ENCODE data around the gene SLA2. TPM values are rescaled to one million over a fixed set of nuclear protein-coding genes. Genes with fewer than 3 reads are reported as not detected.

Gene SLA2
- total RNA-seq, 1 experiment from 2014 or later, result 0.13 TPM

GRCh38 chr20:36646678-36647077 lies 682 bp upstream of the SLA2 start:
- DNase-seq (ENCODE audit: low read depth, low spot score) (no peak), ATAC-seq (no peak)
- in situ Hi-C loops (cut with HindIII; ENCODE audit: low pct_unique_long_range_greater_than_20kb, low sequenced_read_pairs), result no loop called here
- TF ChIP-seq POLR2AphosphoS5 (IDR thresholded peaks at IDR 0.05; ENCODE audit: low read depth, low read length) (no peak), REST (IDR thresholded peaks at IDR 0.05; ENCODE audit: insufficient read depth in 1 of 2, low read depth in 2 of 2, low read length in 1 of 2) (no peak), TCF7L2 (IDR thresholded peaks at IDR 0.05; ENCODE audit: low read depth, low read length) (no peak), SIN3A (IDR thresholded peaks at IDR 0.05; ENCODE audit: borderline replicate concordance, insufficient read depth, low read depth, low read length) (no peak)
- Histone ChIP-seq H3K36me3 (ENCODE audit: control insufficient read depth, insufficient read depth, low read length) (no peaks in the 10 kb centered on the region), H3K4me3 (ENCODE audit: low read depth in 2 of 2, low read length in 2 of 2) (no peak overlapping the region), H3K27ac (ENCODE audit: low read length) (no peak overlapping the region), H3K9me3 (ENCODE audit: control insufficient read depth, insufficient read depth, low read depth, low read length) (no peaks in the 10 kb centered on the region), H3K4me1 (ENCODE audit: control insufficient read depth, insufficient read depth, low read length) (peaks cover 9% of the 10 kb centered on the region), H3K27me3 (ENCODE audit: control insufficient read depth, insufficient read depth, low read length) (no peaks in the 10 kb centered on the region)
- BruUV-seq (replicated peaks), result no TSS peak
- ChIA-PET POLR2A (no interaction called here), CTCF (no interaction called here)
- intact Hi-C loops (cut with micrococcal nuclease; ENCODE audit: unreplicated experiment), result no loop called here

- no TSS peak for BruUV-seq (replicated peaks)
- DNase-seq (ENCODE audit: low read depth, low spot score) (no peak), ATAC-seq (no peak)
- Histone ChIP-seq H3K9me3 (ENCODE audit: control insufficient read depth, insufficient read depth, low read depth, low read length) (no peaks in the 10 kb centered on the region), H3K4me3 (ENCODE audit: low read depth in 2 of 2, low read length in 2 of 2) (no peak overlapping the region), H3K27ac (ENCODE audit: low read length) (no peak overlapping the region), H3K4me1 (ENCODE audit: control insufficient read depth, insufficient read depth, low read length) (peaks cover 9% of the 10 kb centered on the region), H3K27me3 (ENCODE audit: control insufficient read depth, insufficient read depth, low read length) (no peaks in the 10 kb centered on the region), H3K36me3 (ENCODE audit: control insufficient read depth, insufficient read depth, low read length) (no peaks in the 10 kb centered on the region)
- intact Hi-C loops (cut with micrococcal nuclease; ENCODE audit: unreplicated experiment), result no loop called here
- in situ Hi-C loops (cut with HindIII; ENCODE audit: low pct_unique_long_range_greater_than_20kb, low sequenced_read_pairs), result no loop called here
- ChIA-PET CTCF (no interaction called here), POLR2A (no interaction called here)
- TF ChIP-seq POLR2AphosphoS5 (IDR thresholded peaks at IDR 0.05; ENCODE audit: low read depth, low read length), result no peak
- TF ChIP-seq REST (IDR thresholded peaks at IDR 0.05; ENCODE audit: insufficient read depth in 1 of 2, low read depth in 2 of 2, low read length in 1 of 2), result no peak
Observed at GRCh38 chr20:36645353-36645752, 643 bp downstream of the SLA2 start.

- in situ Hi-C loops (cut with HindIII; ENCODE audit: low pct_unique_long_range_greater_than_20kb, low sequenced_read_pairs), result no loop called here
- ATAC-seq (no peak), DNase-seq (ENCODE audit: low read depth, low spot score) (no peak)
- TF ChIP-seq POLR2AphosphoS5 (IDR thresholded peaks at IDR 0.05; ENCODE audit: low read depth, low read length), result no peak
- no peak for TF ChIP-seq CTCF (IDR thresholded peaks at IDR 0.05)
- TF ChIP-seq SIN3A (IDR thresholded peaks at IDR 0.05; ENCODE audit: borderline replicate concordance, insufficient read depth, low read depth, low read length), result no peak
- no peak for TF ChIP-seq REST (IDR thresholded peaks at IDR 0.05; ENCODE audit: insufficient read depth in 1 of 2, low read depth in 2 of 2, low read length in 1 of 2)
- no peak for TF ChIP-seq TCF7L2 (IDR thresholded peaks at IDR 0.05; ENCODE audit: low read depth, low read length)
- no peak overlapping the region for H3K27ac ChIP-seq (ENCODE audit: low read length)
- intact Hi-C loops (cut with micrococcal nuclease; ENCODE audit: unreplicated experiment), result no loop called here
- no peaks in the 10 kb centered on the region for H3K36me3 ChIP-seq (ENCODE audit: control insufficient read depth, insufficient read depth, low read length)
- no peaks in the 10 kb centered on the region for H3K27me3 ChIP-seq (ENCODE audit: control insufficient read depth, insufficient read depth, low read length)
- ChIA-PET CTCF (no interaction called here), POLR2A (no interaction called here)
- H3K9me3 ChIP-seq (ENCODE audit: control insufficient read depth, insufficient read depth, low read depth, low read length), result no peaks in the 10 kb centered on the region
- H3K4me1 ChIP-seq (ENCODE audit: control insufficient read depth, insufficient read depth, low read length), result peaks cover 9% of the 10 kb centered on the region
- BruUV-seq (replicated peaks), result no TSS peak
- H3K4me3 ChIP-seq (ENCODE audit: low read depth in 2 of 2, low read length in 2 of 2), result no peak overlapping the region
Observed at GRCh38 chr20:36644706-36645095, 1.3 kb downstream of the SLA2 start.
